H1 (cell line): ENCODE measurements around the gene AGPAT4. TPM values are rescaled to one million over a fixed set of nuclear protein-coding genes. Genes with fewer than 3 reads are reported as not detected.

Experiments
- CTCF ChIA-PET: fragments of 300-600 bp; sonication (Branson Sonifier 250); formaldehyde crosslinking; loops from one replicate; lab custom pipeline; 2021; ENCODE audit not compliant: partially characterized antibody; lab: Charles Lee
- POLR2A ChIA-PET: fragments of 300-600 bp; sonication (Branson Sonifier 250); formaldehyde crosslinking; loops from one replicate; lab custom pipeline; 2021; ENCODE audit warnings: inconsistent platforms; ENCODE audit not compliant: partially characterized antibody; lab: Charles Lee
- DNase-seq, 2 experiments: peaks; one replicate each; pipeline versions ENCODE4 v3.0.0 to v3.0.0-alpha.2; 2010 to 2022; ENCODE audit warnings: low spot score in 2 of 2, low read depth in 1 of 2, mixed read lengths in 1 of 2
- FAIRE-seq: peaks from 2 replicates; lab custom pipeline; 2011; peaks lifted over from hg19 to GRCh38; lab: Jason Lieb, UNC
- H2AFZ ChIP-seq: 2 replicates; pipeline ENCODE4 v1.8.1; 2012; ENCODE audit warnings: low read length, inconsistent platforms
- H2AK5ac ChIP-seq: 2 replicates; pipeline ENCODE4 v1.6.1; 2013; ENCODE audit warnings: low read depth, low read length
- H2BK120ac ChIP-seq: replicated peaks from 2 replicates; pipeline ENCODE3; 2013; ENCODE audit warnings: low read depth, low read length, inconsistent platforms
- H2BK12ac ChIP-seq: 2 replicates; pipeline ENCODE4 v1.6.1; 2013; ENCODE audit warnings: low read depth, low read length
- H2BK15ac ChIP-seq: 2 replicates; pipeline ENCODE4 v1.6.1; 2013; ENCODE audit warnings: low read length
- H2BK20ac ChIP-seq: 2 replicates; pipeline ENCODE4 v1.6.1; 2013; ENCODE audit warnings: low read length
- H2BK5ac ChIP-seq: 2 replicates; pipeline ENCODE4 v1.6.1; 2013; ENCODE audit warnings: low read depth, low read length
- H3K14ac ChIP-seq: 2 replicates; pipeline ENCODE4 v1.6.1; 2013; ENCODE audit warnings: inconsistent platforms; ENCODE audit not compliant: insufficient read length
- H3K18ac ChIP-seq: 2 replicates; pipeline ENCODE4 v1.6.1; 2013; ENCODE audit warnings: low read length; ENCODE audit errors: extremely low read depth
- H3K23ac ChIP-seq: 2 replicates; pipeline ENCODE4 v1.6.1; 2013; ENCODE audit warnings: inconsistent platforms; ENCODE audit not compliant: insufficient read length
- H3K23me2 ChIP-seq: 2 replicates; pipeline ENCODE4 v1.6.1; 2013; ENCODE audit warnings: low read depth, low read length
- H3K27ac ChIP-seq: 2 replicates; pipeline ENCODE4 v1.6.1; 2011; ENCODE audit warnings: low read depth, low read length, inconsistent platforms
- H3K27me3 ChIP-seq, 4 experiments: replicated peaks in 1 of 4; 1 replicate in 1 of 4; 2 replicates in 3 of 4; pipeline versions ENCODE4 v1.6.1 to v1.8.1; 2011 to 2013; ENCODE audit warnings: low read length in 3 of 4, mild to moderate bottlenecking in 3 of 4, inconsistent platforms in 2 of 4, mixed read lengths in 2 of 4, moderate library complexity in 1 of 4; ENCODE audit not compliant: control insufficient read depth in 3 of 4, insufficient read depth in 3 of 4; ENCODE audit errors: extremely low read depth in 1 of 4
- H3K36me3 ChIP-seq, 4 experiments: 2 replicates each; pipeline versions ENCODE4 v1.6.1 to v1.8.1; 2011 to 2013; ENCODE audit warnings: mild to moderate bottlenecking in 4 of 4, low read length in 3 of 4, moderate library complexity in 2 of 4, control low read depth in 1 of 4, inconsistent platforms in 1 of 4; ENCODE audit not compliant: insufficient read depth in 4 of 4, control insufficient read depth in 2 of 4
- H3K4ac ChIP-seq: replicated peaks from 2 replicates; pipeline ENCODE3; 2013; ENCODE audit warnings: low read length, low read depth, mixed read lengths, inconsistent platforms; ENCODE audit not compliant: insufficient read length
- H3K4me1 ChIP-seq, 4 experiments: replicated peaks in 1 of 4; 1 replicate in 1 of 4; 2 replicates in 3 of 4; pipeline versions ENCODE4 v1.6.1 to v1.8.1; 2011 to 2013; ENCODE audit warnings: low read length in 3 of 4, inconsistent platforms in 2 of 4, mixed read lengths in 1 of 4; ENCODE audit not compliant: insufficient read depth in 4 of 4, control insufficient read depth in 3 of 4
- H3K4me2 ChIP-seq, 2 experiments: 2 replicates each; pipeline versions ENCODE4 v1.6.1 to v1.8.1; 2011 to 2013; ENCODE audit warnings: low read depth in 2 of 2, low read length in 2 of 2, control low read depth in 1 of 2, inconsistent platforms in 1 of 2, mild to moderate bottlenecking in 1 of 2; ENCODE audit not compliant: insufficient read depth in 1 of 2
- H3K4me3 ChIP-seq, 4 experiments: fragments of 200-600, 300-600 bp in 1 of 4; sonication (generic), shearing (Covaris generic), sonication (Bioruptor Twin) in 1 of 4; 2 replicates each; pipeline versions ENCODE4 v1.5.1 to v1.8.1; 2011 to 2016; ENCODE audit warnings: low read length in 4 of 4, low read depth in 3 of 4, control low read depth in 2 of 4, inconsistent platforms in 2 of 4, mild to moderate bottlenecking in 2 of 4, mixed read lengths in 1 of 4, moderate library complexity in 1 of 4; ENCODE audit not compliant: insufficient read depth in 2 of 4; ENCODE audit errors: extremely low read depth in 1 of 4
- H3K56ac ChIP-seq: replicated peaks from 2 replicates; pipeline ENCODE3; 2013; ENCODE audit warnings: low read depth, mild to moderate bottlenecking, mixed read lengths, low read length, inconsistent platforms; ENCODE audit not compliant: insufficient read length
- H3K79me1 ChIP-seq: 2 replicates; pipeline ENCODE4 v1.6.1; 2013; ENCODE audit warnings: low read depth, low read length, control low read depth
- H3K79me2 ChIP-seq, 2 experiments: 2 replicates each; pipeline versions ENCODE4 v1.6.1 to v1.8.1; 2012 to 2013; ENCODE audit warnings: low read length in 2 of 2, mild to moderate bottlenecking in 2 of 2, inconsistent platforms in 1 of 2; ENCODE audit not compliant: insufficient read depth in 2 of 2, control insufficient read depth in 1 of 2
- H3K9ac ChIP-seq, 4 experiments: replicated peaks in 1 of 4; 1 replicate in 1 of 4; 2 replicates in 3 of 4; pipeline versions ENCODE4 v1.6.1 to v1.8.1; 2011 to 2013; ENCODE audit warnings: low read depth in 3 of 4, low read length in 3 of 4, control low read depth in 2 of 4, mild to moderate bottlenecking in 2 of 4, moderate library complexity in 2 of 4, inconsistent platforms in 1 of 4; ENCODE audit errors: extremely low read depth in 1 of 4
- H3K9me3 ChIP-seq, 2 experiments: 2 replicates each; pipeline versions ENCODE4 v1.6.1 to v1.8.1; 2012 to 2013; ENCODE audit warnings: mild to moderate bottlenecking in 2 of 2, moderate library complexity in 2 of 2, control low read depth in 1 of 2, inconsistent platforms in 1 of 2, low read depth in 1 of 2, low read length in 1 of 2, mixed read lengths in 1 of 2; ENCODE audit not compliant: insufficient read depth in 2 of 2
- H4K20me1 ChIP-seq, 2 experiments: replicated peaks in 1 of 2; 2 replicates each; pipeline versions ENCODE3 to v1.8.1; 2011 to 2013; ENCODE audit warnings: inconsistent platforms in 2 of 2, low read length in 2 of 2, mild to moderate bottlenecking in 1 of 2; ENCODE audit not compliant: insufficient read depth in 2 of 2, control insufficient read depth in 1 of 2
- H4K5ac ChIP-seq: 2 replicates; pipeline ENCODE4 v1.6.1; 2013; ENCODE audit warnings: low read length, low read depth, mixed read lengths, inconsistent platforms; ENCODE audit not compliant: insufficient read length
- H4K8ac ChIP-seq: 2 replicates; pipeline ENCODE4 v1.8.0; 2013; ENCODE audit warnings: mild to moderate bottlenecking, moderate library complexity, low read length, inconsistent platforms; ENCODE audit not compliant: insufficient read depth; ENCODE audit errors: extremely low read depth
- H4K91ac ChIP-seq: replicated peaks from 2 replicates; pipeline ENCODE3; 2013; ENCODE audit warnings: low read length, mixed read lengths, inconsistent platforms; ENCODE audit not compliant: insufficient read length
- ASH2L ChIP-seq: fragments of 200-600, 300-600 bp; sonication (generic); IDR thresholded peaks from one replicate; pipeline ENCODE4 v1.7.1; 2017; ENCODE audit warnings: low read length
- BRCA1 ChIP-seq: IDR thresholded peaks from 2 replicates; pipeline ENCODE4 v1.6.1; 2012; ENCODE audit warnings: low read depth, low read length, improper control_type of control experiment
- EZH2 ChIP-seq: fragments of 200-600 bp; sonication (generic); IDR thresholded peaks from 2 replicates; pipeline ENCODE4 v1.7.1; 2012; ENCODE audit warnings: low read depth, mild to moderate bottlenecking, moderate library complexity, low read length, inconsistent platforms; ENCODE audit not compliant: severe bottlenecking
- HDAC6 ChIP-seq: IDR thresholded peaks from one replicate; pipeline ENCODE4 v1.7.1; 2012; ENCODE audit warnings: low read depth, mild to moderate bottlenecking, inconsistent platforms, low read length, moderate library complexity
- JUN ChIP-seq: IDR thresholded peaks from 2 replicates; pipeline ENCODE4 v1.6.1; 2011; ENCODE audit warnings: low read depth, mild to moderate bottlenecking, improper control_type of control experiment, low read length
- SAP30 ChIP-seq: fragments of 300-600 bp; sonication (generic); IDR thresholded peaks from 2 replicates; pipeline ENCODE4 v1.7.1; 2012; ENCODE audit warnings: low read length, moderate library complexity, mild to moderate bottlenecking, inconsistent platforms; ENCODE audit not compliant: insufficient read depth, insufficient replicate concordance
- SUZ12 ChIP-seq: fragments of 200-600 bp; sonication (generic); IDR thresholded peaks from 2 replicates; pipeline ENCODE4 v1.6.1; 2012; ENCODE audit warnings: mild to moderate bottlenecking, inconsistent platforms, low read length, moderate library complexity, mixed read lengths
- YY1 ChIP-seq: IDR thresholded peaks from 2 replicates; pipeline ENCODE4 v1.6.1; 2011; ENCODE audit warnings: low read depth, mild to moderate bottlenecking, low read length
- WGBS, 2 experiments: shearing (Covaris generic) in 1 of 2; methylation state at CpG; one replicate each; pipeline versions ENCODE4 v1.1.6 to v1.1.7; 2013 to 2015; ENCODE audit warnings: low lambda C conversion rate in 2 of 2, mixed read lengths in 2 of 2, inconsistent platforms in 1 of 2, low coverage in 1 of 2, missing lambda C conversion rate in 1 of 2; ENCODE audit not compliant: insufficient replicate concordance in 2 of 2, insufficient coverage in 1 of 2, insufficient read length in 1 of 2; ENCODE audit errors: extremely low coverage in 1 of 2, missing lambda C conversion rate in 1 of 2; 5-methylcytosine and 5-hydroxymethylcytosine counted together
- polyA plus RNA-seq, 7 experiments: library from polyadenylated mRNA; depleted of rRNA in 3 of 7; stranded (reverse) in 5 of 7; unstranded in 2 of 7; fragments of >200 nt in 5 of 7; fragments of 200-250 nt in 2 of 7; gene quantifications; 1 replicate in 5 of 7; 2 replicates in 1 of 7; 4 replicates in 1 of 7; pipeline versions ENCODE4 v1.2.1 to v1.2.3, GENCODE V29; 2011 to 2013; ENCODE audit warnings: missing spikeins in 2 of 7, mixed read lengths in 2 of 7
- total RNA-seq: library from RNA; stranded (reverse); fragmentation: NEBNext Ultra II Directional; extraction: Animal tissue kit (Norgen Biotek cat#: 25700); gene quantifications from 2 replicates; pipeline ENCODE4 v1.2.1, GENCODE V29; 2021

AGPAT4 gene
- total and polyA plus RNA-seq, 2 of the 8 experiments (the other 6 are each of a cell fraction or from before 2014, with no cell fraction given) = 13.5 to 23.8 TPM

- FAIRE-seq (no peak), DNase-seq (no peak)
- Histone ChIP-seq H3K56ac (no peak overlapping the region), H3K4me2 (no peak overlapping the region), H2AK5ac (no peak overlapping the region), H4K5ac (no peak overlapping the region), H3K14ac (no peak overlapping the region), H3K9ac (no peak overlapping the region), H4K20me1 (no peaks in the 10 kb centered on the region), H3K27me3 (no peaks in the 10 kb centered on the region), H2AFZ (no peak overlapping the region), H2BK5ac (no peak overlapping the region), H3K79me2 (no peaks in the 10 kb centered on the region), H4K8ac (no peak overlapping the region), H3K23me2 (no peaks in the 10 kb centered on the region), H2BK12ac (no peak overlapping the region), H2BK120ac (no peak overlapping the region), H2BK15ac (no peak overlapping the region), H2BK20ac (no peak overlapping the region), H4K91ac (no peak overlapping the region), H3K4ac (no peak overlapping the region), H3K9me3 (peaks cover 4 to 8% of the 10 kb centered on the region in 2 experiments; a peak in 3 of 4 replicates), H3K4me3 (no peak overlapping the region), H3K18ac (no peak overlapping the region), H3K79me1 (no peaks in the 10 kb centered on the region), H3K36me3 (no peaks in the 10 kb centered on the region), H3K23ac (no peak overlapping the region), H3K4me1 (peaks cover 0 to 2% (median 0%) of the 10 kb centered on the region in 4 experiments; a peak in 2 of 7 replicates), H3K27ac (no peak overlapping the region)
- WGBS, 2 experiments = 87% methylated on average over 2 of the region's 2 CpGs; no CpG with 5 or more reads in 1 of the 2 experiments
- TF ChIP-seq ASH2L (no peak), SUZ12 (no peak), HDAC6 (no peak), BRCA1 (no peak), EZH2 (no peak), SAP30 (no peak), YY1 (no peak), JUN (no peak)
- ChIA-PET POLR2A (interaction anchor here (1.0 to 2.7 kb wide), 2 partner anchors 27 to 28 kb away, joined by 5 to 11 read pairs; partner anchors contain the start of gene AGPAT4), CTCF (no interaction called here)
Measured at GRCh38 chr6:161301338-161301737, 27.5 kb upstream of the AGPAT4 start.
